NAMALWA (cell line): ENCODE measurements around the gene CD7.

Experiments used
- DNase-seq: peaks from one replicate; pipeline ENCODE4 v3.0.0-alpha.2; 2015; ENCODE audit warnings: low spot score

The CD7 gene

GRCh38 chr17:82297714-82298537, 19.5 kb downstream of the CD7 start:
- DNase-seq = peak; percentile 95

DNA sequence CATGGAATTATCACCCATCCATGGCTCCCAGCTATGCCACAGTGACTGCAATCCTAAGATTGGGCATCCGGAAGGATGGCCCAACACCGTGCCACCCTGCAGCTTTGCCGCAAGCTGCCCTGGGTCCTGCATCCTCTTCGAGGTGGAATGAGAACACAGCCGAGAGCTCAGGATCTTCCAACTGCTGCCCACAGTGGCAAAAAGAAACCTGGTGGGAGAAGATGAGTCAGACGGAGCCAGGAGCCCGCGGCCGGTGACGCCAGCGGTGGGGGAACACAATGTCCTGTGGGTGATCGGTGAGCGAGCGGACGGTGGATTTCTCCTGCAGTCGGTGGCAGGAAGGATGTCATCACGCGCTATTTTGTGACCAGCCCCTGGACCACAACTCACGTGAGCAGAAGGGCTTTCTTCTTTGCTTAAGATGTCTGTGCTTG, 20.1 kb downstream of the CD7 start:
- peak; percentile 76 for DNase-seq

DNA sequence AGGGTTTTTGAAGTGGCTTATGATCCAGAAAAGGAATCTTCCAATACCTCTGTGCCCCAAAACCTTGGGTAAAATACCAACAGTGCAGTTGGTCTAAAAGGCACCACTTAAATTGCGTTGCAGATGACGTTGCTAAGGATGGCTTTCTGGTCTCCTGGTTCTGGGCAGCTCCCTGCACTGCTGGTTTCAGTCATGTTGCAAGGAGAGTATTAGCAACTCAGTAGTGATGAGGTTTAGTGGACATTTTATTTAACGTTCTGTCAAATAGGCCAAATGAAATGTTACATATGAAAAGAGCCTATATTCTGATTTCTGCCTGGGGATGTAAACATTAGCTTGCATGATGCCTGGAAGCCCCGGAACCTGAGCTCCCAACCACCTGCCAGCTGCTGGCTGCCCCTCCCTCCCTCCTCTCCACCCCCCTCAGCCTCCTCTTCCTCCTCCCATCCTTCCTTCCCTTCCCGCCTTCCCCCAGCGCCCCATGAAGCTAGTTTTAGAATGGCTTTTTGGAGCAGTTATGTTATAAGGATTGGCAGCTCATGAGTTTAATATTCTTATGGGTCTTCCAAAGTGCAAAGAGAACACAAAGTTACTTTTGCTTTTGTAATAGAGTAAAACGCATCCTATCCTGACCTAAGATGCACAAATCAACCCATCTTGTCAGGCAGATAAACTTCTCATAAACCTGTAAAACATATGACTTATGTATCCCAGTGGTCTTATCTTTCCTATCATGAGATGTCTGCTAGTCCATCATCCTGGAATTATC, 20.7 kb downstream of the CD7 start:
- peak; percentile 31 for DNase-seq

GRCh38 chr17:82295472-82295814, 22.0 kb downstream of the CD7 start:
- no peak for DNase-seq

GRCh38 chr17:82294064-82294773, 23.2 kb downstream of the CD7 start:
- no peak for DNase-seq

DNA sequence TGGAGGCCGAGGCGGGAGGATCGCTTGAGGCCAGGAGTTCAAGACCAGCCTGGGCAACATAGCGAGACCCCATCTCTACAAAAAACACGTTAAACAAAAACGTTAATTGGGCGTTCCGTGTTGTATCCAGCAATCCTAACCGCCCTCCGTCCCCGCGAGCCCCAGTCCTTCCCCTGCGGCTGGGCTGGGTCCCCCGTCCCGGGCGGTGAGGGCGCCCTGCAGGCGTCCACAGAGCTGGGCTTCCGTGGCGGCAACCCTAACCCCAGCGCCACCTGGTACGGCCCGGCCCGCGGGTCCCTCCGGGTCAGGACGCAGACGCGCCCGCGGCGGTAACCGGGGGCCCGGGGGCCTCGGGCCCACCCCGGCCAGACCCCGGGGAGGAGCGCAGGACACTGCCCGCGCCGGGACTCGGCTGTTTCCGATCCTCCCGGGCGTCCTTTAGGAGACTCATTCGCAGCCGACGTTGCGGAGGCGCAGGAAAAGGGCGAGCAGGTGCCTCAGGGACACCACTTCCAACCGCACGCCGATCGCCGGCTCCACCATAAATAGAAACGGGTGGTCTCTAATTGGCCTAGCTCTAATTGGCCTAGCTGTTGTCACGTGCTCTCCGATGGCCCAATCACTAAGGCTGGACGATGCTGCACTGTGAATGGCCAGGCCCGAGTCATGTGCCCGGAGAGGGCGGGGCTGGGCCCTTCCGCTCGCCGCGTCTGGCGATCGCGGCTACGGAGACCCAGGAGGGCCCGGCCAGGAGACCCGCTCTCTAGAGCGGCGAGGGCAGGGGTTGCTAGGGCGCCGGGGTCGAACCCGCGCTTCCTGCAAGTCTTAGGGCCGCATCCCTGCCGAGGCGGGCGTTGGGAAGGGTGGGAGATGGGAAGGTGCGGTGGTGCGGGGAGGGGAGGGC, 24.9 kb downstream of the CD7 start:
- peak; percentile 99 for DNase-seq

GRCh38 chr17:82291582-82292250, 25.7 kb downstream of the CD7 start:
- DNase-seq = no peak

GRCh38 chr17:82287868-82288801, 29.3 kb downstream of the CD7 start:
- no peak for DNase-seq

GRCh38 chr17:82287013-82287867, 30.2 kb downstream of the CD7 start:
- no peak for DNase-seq

GRCh38 chr17:82285141-82285540, 32.3 kb downstream of the CD7 start:
- DNase-seq = no peak

GRCh38 chr17:82283208-82283749, 34.1 kb downstream of the CD7 start:
- no peak for DNase-seq

- DNase-seq = no peak
These were observed 34.9 kb downstream of the CD7 start for GRCh38 chr17:82282239-82283207.

DNA sequence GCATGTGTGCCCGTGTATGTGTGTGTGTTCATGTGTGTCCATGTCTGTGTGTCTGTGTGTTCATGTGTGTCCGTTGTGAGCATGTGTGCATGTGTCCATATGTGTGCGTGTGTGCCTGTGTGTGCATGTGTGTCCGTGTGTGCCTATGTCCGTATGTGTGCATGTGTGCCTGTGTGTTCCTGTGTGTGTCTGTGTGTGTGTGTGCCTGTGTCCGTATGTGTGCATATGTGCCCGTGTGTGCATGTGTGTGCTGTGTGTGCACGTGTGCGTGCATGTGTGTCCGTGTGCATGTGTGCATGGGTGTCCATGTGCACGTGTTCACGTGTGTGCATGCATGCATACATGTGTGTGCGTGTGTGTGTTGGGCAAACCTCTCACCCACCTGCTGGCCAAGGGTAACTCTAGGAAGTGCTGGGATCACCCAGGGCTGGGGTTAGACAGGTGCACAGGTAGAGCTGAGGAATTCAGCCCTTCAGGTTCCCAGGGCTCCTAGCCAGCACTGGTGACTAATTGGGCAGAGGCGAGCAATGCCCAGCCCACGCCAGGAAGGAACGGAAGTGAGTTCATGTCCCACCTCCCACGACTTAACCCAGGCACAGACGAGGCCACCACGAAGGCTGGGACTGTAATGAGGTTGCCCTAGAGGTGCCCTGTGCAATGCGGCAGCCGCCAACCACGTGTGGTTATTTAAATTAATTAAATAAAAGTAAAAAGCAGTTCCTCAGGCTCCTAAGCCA, 35.7 kb downstream of the CD7 start:
- no peak for DNase-seq

- no peak for DNase-seq
These were observed 36.3 kb downstream of the CD7 start for GRCh38 chr17:82281076-82281475.

- no peak for DNase-seq
These were observed 36.9 kb downstream of the CD7 start for GRCh38 chr17:82280537-82280936.

DNA sequence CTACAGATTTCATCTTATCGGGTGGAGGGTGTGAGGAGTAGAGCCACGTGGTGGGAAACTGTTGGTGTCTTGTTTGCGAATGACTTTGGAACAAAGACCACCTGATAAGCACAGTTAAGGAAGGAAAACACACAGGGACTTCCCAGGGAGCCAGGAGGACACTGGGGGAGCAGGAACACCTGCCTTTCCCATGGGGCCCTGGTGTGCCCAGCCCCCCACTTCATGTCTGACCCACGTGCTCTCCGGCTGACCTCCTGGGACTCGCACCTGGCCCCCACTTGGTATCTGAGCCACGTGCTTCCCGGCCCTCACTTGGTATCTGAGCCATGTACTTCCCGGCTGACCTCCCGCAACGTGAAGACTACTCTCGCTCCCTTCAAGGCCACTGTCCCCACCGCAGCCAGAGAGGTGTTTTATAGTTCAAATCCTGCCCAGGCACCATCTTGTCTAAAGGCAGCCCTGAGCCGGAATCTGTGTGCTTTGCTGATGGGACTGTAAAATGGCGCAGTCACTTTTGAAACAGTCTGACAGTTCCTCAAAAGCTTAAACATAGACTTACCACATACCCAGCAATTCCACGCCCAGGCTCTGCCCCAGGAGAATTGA, 38.5 kb downstream of the CD7 start:
- no peak for DNase-seq
